Measurements from ENCODE around the gene RUBCNL. TPM values are rescaled to one million over a fixed set of nuclear protein-coding genes. Genes with fewer than 3 reads are reported as not detected.

RUBCNL gene
- total RNA-seq, 1 experiment from 2014 or later = 0.42 TPM

- H3K4me2 ChIP-seq (ENCODE audit: low read length) = no peak overlapping the region
- intact Hi-C loops (cut with micrococcal nuclease) = no loop called here
- no peak overlapping the region for H3K4me3 ChIP-seq (replicated peaks in 1 of 2; ENCODE audit: low read depth in 1 of 2, low read length in 2 of 2)
- H3K9me3 ChIP-seq (ENCODE audit: control insufficient read depth in 1 of 2, insufficient read depth in 1 of 2, low read depth in 1 of 2, low read length in 2 of 2) = no peaks in the 10 kb centered on the region
- no peak overlapping the region for H2AFZ ChIP-seq (ENCODE audit: low read depth, low read length, poor library complexity, severe bottlenecking)
- ChIA-PET RAD21 (ENCODE audit: low non-redundant PET in 1 of 2, low total read pairs in 2 of 2, uncharacterized antibody in 2 of 2, unreplicated experiment in 2 of 2) (no interaction called here), CTCF (no interaction called here), POLR2A (no interaction called here)
- H3K9me2 ChIP-seq (ENCODE audit: insufficient read depth) = no peaks in the 10 kb centered on the region
- H3K36me3 ChIP-seq (ENCODE audit: control insufficient read depth in 1 of 2, insufficient read depth in 2 of 2, low read length in 2 of 2) = no peaks in the 10 kb centered on the region
- no TSS peak for BruUV-seq (replicated peaks)
- H3K9ac ChIP-seq (ENCODE audit: low read length) = no peak overlapping the region
- H4K20me1 ChIP-seq (ENCODE audit: insufficient read depth) = no peaks in the 10 kb centered on the region
- H3K27me3 ChIP-seq (ENCODE audit: insufficient read depth, low read length) = no peaks in the 10 kb centered on the region
- DNase-seq (ENCODE audit: low read depth, low spot score) = no peak
- H3K79me2 ChIP-seq (ENCODE audit: insufficient read depth, low read length) = no peaks in the 10 kb centered on the region
- H3K27ac ChIP-seq (ENCODE audit: low read depth, low read length) = no peak overlapping the region
- TF ChIP-seq TCF7L2 (IDR thresholded peaks at IDR 0.05; ENCODE audit: borderline replicate concordance, extremely low read depth, insufficient read depth, insufficient read length) (no peak), CBX3 (IDR thresholded peaks at IDR 0.05; ENCODE audit: low read depth) (no peak), FOSL1 (IDR thresholded peaks at IDR 0.05; ENCODE audit: low read depth) (no peak), SIN3A (IDR thresholded peaks at IDR 0.05; ENCODE audit: low read depth) (no peak), ELF1 (IDR thresholded peaks at IDR 0.05; ENCODE audit: borderline replicate concordance, low read depth) (no peak), EZH2 (IDR thresholded peaks at IDR 0.05) (no peak), EGR1 (IDR thresholded peaks at IDR 0.05; ENCODE audit: low read depth) (no peak), JUND (IDR thresholded peaks at IDR 0.05) (no peak), YY1 (IDR thresholded peaks at IDR 0.05; ENCODE audit: extremely low read depth, insufficient replicate concordance, low read depth, low read length) (no peak), CEBPB (IDR thresholded peaks at IDR 0.05; ENCODE audit: low read depth) (no peak), POLR2A (IDR thresholded peaks at IDR 0.05; ENCODE audit: borderline replicate concordance, extremely low read depth, insufficient read depth, insufficient read length) (no peak), REST (IDR thresholded peaks at IDR 0.05; ENCODE audit: low read depth) (no peak)
- TF ChIP-seq, protein P1, sequence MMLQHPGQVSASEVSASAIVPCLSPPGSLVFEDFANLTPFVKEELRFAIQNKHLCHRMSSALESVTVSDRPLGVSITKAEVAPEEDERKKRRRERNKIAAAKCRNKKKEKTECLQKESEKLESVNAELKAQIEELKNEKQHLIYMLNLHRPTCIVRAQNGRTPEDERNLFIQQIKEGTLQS (IDR thresholded peaks at IDR 0.05) = no peak
- TF ChIP-seq, protein P2, sequence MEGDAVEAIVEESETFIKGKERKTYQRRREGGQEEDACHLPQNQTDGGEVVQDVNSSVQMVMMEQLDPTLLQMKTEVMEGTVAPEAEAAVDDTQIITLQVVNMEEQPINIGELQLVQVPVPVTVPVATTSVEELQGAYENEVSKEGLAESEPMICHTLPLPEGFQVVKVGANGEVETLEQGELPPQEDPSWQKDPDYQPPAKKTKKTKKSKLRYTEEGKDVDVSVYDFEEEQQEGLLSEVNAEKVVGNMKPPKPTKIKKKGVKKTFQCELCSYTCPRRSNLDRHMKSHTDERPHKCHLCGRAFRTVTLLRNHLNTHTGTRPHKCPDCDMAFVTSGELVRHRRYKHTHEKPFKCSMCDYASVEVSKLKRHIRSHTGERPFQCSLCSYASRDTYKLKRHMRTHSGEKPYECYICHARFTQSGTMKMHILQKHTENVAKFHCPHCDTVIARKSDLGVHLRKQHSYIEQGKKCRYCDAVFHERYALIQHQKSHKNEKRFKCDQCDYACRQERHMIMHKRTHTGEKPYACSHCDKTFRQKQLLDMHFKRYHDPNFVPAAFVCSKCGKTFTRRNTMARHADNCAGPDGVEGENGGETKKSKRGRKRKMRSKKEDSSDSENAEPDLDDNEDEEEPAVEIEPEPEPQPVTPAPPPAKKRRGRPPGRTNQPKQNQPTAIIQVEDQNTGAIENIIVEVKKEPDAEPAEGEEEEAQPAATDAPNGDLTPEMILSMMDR (IDR thresholded peaks at IDR 0.05 in 2 of 3, conservative IDR thresholded peaks at IDR 0.05 in 1 of 3; ENCODE audit: borderline replicate concordance in 1 of 3, insufficient read depth in 1 of 3, low read depth in 2 of 3, low read length in 2 of 3) = no peak
- ATAC-seq = no peak
- H3K4me1 ChIP-seq (ENCODE audit: control insufficient read depth in 1 of 2, insufficient read depth in 2 of 2, low read length in 2 of 2) = 0 out of 4 replicates have a peak, but pooled peaks cover 0 to under 1% of the 10 kb centered on the region in 2 experiments
These were observed 17.4 kb downstream of the RUBCNL start for GRCh38 chr13:46369506-46370277.
